Lower leg skin (tissue), 4 donors: ENCODE measurements around the gene RPL26. TPM values are rescaled to one million over a fixed set of nuclear protein-coding genes. Genes with fewer than 3 reads are reported as not detected.
A peak's percentile ranks its signal among the peaks of the same experiment; 100 is the strongest.
"Not testable (repeated sequence)": the region's sequence is repeated elsewhere in the genome, so short reads cannot be mapped to it uniquely, and the experiment has no call there.

Experiments
- DNase-seq, 2 donors: peaks; one replicate each; pipeline ENCODE4 v3.0.0-alpha.2; 2019; ENCODE audit warnings: low spot score in 2 of 2
- H3K4me3 ChIP-seq: fragments of 200-600 bp; sonication (generic); 2 replicates; pipeline ENCODE4 v1.5.1; 2017; ENCODE audit warnings: mild to moderate bottlenecking, low read depth; ENCODE audit not compliant: poor library complexity, severe bottlenecking
- POLR2A ChIP-seq, 2 donors: fragments of 450-650 bp; IDR thresholded peaks; one replicate each; pipeline ENCODE4 v1.6.1; 2016 to 2017; ENCODE audit warnings: antibody characterized with exemption in 2 of 2, mild to moderate bottlenecking in 1 of 2, moderate library complexity in 1 of 2
- WGBS, 2 donors: methylation state at CpG; one replicate each; pipeline ENCODE4 v1.1.5; 2018; 5-methylcytosine and 5-hydroxymethylcytosine counted together
- intact Hi-C: fragments of 100-400 bp; cut with DNase I; formaldehyde crosslinking; loops from one replicate; pipeline ENCODE4 v1.15.0; 2023; ENCODE audit warnings: low total_unique reads
- total RNA-seq, 4 donors: library from RNA; depleted of rRNA; stranded (reverse); fragments of >200 nt; gene quantifications; one replicate each; pipeline ENCODE4 v1.1.0, GENCODE V29; 2016
- TF ChIP-seq, protein P1 (sequence below), 3 donors: fragments of 450-650 bp; IDR thresholded peaks; one replicate each; pipeline ENCODE4 v1.5.1; 2016; ENCODE audit warnings: antibody characterized with exemption in 3 of 3, mild to moderate bottlenecking in 3 of 3, moderate library complexity in 2 of 3

The RPL26 gene
- total RNA-seq, 4 donors from 2014 or later, result 3,126 to 5,795 (median 3,707) TPM

- 88 to 93% methylated on average over 4 of the region's 4 CpGs for WGBS, 2 donors
- intact Hi-C loops, result no loop called here
- H3K4me3 ChIP-seq, result no peak overlapping the region
- DNase-seq, result no peak
- no peak for TF ChIP-seq POLR2A (IDR thresholded peaks at IDR 0.05)
- TF ChIP-seq, protein P1, sequence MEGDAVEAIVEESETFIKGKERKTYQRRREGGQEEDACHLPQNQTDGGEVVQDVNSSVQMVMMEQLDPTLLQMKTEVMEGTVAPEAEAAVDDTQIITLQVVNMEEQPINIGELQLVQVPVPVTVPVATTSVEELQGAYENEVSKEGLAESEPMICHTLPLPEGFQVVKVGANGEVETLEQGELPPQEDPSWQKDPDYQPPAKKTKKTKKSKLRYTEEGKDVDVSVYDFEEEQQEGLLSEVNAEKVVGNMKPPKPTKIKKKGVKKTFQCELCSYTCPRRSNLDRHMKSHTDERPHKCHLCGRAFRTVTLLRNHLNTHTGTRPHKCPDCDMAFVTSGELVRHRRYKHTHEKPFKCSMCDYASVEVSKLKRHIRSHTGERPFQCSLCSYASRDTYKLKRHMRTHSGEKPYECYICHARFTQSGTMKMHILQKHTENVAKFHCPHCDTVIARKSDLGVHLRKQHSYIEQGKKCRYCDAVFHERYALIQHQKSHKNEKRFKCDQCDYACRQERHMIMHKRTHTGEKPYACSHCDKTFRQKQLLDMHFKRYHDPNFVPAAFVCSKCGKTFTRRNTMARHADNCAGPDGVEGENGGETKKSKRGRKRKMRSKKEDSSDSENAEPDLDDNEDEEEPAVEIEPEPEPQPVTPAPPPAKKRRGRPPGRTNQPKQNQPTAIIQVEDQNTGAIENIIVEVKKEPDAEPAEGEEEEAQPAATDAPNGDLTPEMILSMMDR (IDR thresholded peaks at IDR 0.05), result no peak
Measured at GRCh38 chr17:8377422-8377821, 5.6 kb downstream of the RPL26 start.

GRCh38 chr17:8376271-8377067, 6.5 kb downstream of the RPL26 start, which contains the start of gene KRABD2:
Gene KRABD2 (minus strand): TSS chr17:8376704.
- DNase-seq, result peak; percentile 77 to 97
- intact Hi-C loops, result no loop called here

GRCh38 chr17:8375738-8376259, 7.2 kb downstream of the RPL26 start:
- 9 to 15% methylated on average over 18 of the region's 18 CpGs for WGBS, 2 donors
- intact Hi-C loops, result no loop called here
- no peak for DNase-seq
- TF ChIP-seq, protein P1 (IDR thresholded peaks at IDR 0.05), result no peak
- peak overlapping the region; percentile 73 for H3K4me3 ChIP-seq

More at GRCh38 chr17:8376271-8377067, 6.5 kb downstream of the RPL26 start, which contains the start of gene KRABD2:
- WGBS, 2 donors, result 1% methylated on average over 34 to 39 of the region's 41 CpGs
- TF ChIP-seq, protein P1 (IDR thresholded peaks at IDR 0.05), result no peak
- TF ChIP-seq POLR2A (IDR thresholded peaks at IDR 0.05), result no peak
- peak within 1 kb of the TSS; percentile 73 for H3K4me3 ChIP-seq

DNA sequence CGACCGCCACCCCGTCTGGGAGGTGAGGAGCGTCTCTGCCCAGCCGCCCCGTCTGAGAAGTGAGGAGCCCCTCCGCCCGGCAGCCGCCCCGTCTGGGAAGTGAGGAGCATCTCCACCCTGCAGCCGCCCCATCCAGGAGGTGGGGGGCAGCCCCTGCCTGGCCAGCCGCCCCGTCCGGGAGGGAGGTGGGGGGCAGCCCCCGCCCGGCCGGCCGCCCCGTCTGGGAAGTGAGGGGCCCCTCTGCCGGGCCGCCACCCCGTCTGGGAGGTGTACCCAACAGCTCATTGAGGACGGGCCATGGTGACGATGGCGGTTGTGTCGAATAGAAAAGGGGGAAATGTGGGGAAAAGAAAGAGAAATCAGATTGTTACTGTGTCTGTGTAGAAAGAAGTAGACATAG, 9.1 kb downstream of the RPL26 start:
- intact Hi-C loops, H3K4me3 ChIP-seq, DNase-seq: not testable (repeated sequence)
- WGBS, 2 donors, result 92 to 93% methylated on average over 20 of the region's 26 CpGs

DNA sequence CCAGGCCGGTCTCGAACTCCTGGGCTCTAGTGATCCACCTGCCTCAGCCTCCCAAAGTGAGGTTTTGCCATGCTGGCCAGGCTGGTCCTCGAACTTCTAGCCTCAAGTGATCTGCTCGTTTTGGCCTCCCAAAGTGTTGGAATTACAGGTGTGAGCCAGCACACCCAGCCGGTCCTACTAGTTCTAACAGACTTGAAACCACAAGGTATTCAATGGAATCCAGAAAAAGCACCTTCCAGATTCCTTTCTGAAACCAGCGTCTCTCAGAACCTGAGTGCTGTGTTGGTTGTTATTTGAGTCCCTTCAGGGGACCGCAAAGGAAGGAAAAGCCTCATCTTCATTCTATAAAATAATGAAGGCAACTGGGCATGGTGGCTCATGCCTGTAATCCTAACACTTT, 10.6 kb downstream of the RPL26 start:
- WGBS, 2 donors, result 71 to 73% methylated on average over 7 of the region's 7 CpGs
- H3K4me3 ChIP-seq, result no peak overlapping the region
- TF ChIP-seq, protein P1 (IDR thresholded peaks at IDR 0.05), result no peak
- no peak for TF ChIP-seq POLR2A (IDR thresholded peaks at IDR 0.05)
- intact Hi-C loops, result no loop called here
- DNase-seq, result no peak

DNA sequence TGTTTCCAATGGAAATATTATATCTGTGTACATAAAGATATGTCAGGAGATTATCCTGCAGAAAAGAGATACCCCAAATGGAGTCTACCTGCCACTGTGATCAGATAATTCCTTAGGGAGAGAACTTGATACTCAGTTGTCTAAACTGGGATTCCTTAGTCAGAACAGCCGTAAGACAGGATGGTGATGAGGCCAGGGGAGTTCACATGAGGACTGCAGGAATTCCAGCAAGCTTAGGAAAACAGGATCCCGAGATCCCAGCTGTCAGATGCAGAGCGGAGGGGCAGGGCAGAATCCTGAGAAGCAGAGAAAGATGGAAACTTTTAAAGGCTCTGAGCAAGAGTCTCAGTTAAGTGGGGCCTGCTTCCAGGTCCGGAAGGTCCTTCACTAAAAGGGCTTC, 11.2 kb downstream of the RPL26 start:
- intact Hi-C loops, result no loop called here
- DNase-seq, result no peak
- WGBS, 2 donors, result 83 to 86% methylated on average over 4 of the region's 4 CpGs
- H3K4me3 ChIP-seq, result no peak overlapping the region
- TF ChIP-seq POLR2A (IDR thresholded peaks at IDR 0.05), result no peak
